Limb (tissue), 2 donors: ENCODE results near the gene ATP1B1.
A peak's percentile ranks its signal among the peaks of the same experiment; 100 is the strongest.
"Not testable (repeated sequence)": the region's sequence is repeated elsewhere in the genome, so short reads cannot be mapped to it uniquely, and the experiment has no call there.

Source experiments
- DNase-seq, 2 donors: peaks; one replicate each; pipeline ENCODE4 v3.0.0-alpha.2; 2016; ENCODE audit errors: extremely low spot score in 2 of 2

ATP1B1 gene

DNA sequence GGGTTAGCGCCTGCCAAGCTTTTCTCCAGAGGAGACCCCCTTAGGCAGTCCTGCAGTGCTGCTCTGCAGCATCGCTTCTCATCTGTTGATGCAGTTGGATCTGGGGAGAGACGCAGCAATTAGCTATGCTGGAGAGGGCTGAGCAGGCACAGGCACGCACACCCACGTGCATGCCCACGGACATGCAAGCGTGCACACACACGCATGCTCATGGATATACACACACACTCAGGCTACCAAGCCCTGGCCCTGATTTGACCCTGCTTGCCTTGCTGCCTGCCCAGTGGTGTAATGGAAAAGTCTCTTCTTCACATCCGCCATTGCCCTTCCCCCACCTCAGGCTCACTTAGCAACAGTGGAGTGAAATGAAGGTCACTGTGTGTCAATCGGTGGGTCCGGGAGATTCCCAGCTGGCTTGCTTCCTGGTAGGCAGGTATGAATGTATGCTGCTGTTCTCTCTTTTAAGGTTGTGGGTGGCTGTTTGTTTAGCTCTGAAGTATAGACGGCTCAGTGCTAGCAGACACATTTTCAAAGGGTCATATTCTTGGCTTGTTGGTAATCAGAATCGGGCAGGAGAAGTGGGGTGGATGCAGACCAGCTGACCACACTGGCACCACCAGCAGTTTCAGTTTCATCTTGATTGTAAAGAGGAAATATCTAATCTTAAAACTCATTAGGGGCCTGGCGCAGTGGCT, 9.5 kb downstream of the ATP1B1 start:
- DNase-seq, result peak in 1 of 2 donors; percentile 26

DNA sequence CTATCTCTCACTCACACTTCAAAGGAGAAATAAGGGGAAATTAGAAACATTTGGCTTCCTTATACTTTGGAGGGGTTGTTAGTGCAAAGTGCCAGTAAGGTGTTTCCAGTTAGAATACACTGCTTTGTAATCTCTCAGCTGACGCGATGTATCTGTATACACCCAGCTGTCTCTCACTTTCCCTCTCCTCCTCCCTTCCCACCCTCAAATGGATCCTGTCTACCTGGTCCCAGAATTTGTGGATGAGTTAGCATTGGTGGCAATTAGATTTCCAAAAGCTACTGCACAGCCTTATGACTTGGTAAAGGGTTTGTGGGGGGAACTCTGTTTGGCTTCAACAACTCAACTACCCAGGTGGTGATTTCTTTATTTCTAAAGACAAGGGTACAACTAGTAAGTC, 10.5 kb downstream of the ATP1B1 start:
- no peak for DNase-seq

DNA sequence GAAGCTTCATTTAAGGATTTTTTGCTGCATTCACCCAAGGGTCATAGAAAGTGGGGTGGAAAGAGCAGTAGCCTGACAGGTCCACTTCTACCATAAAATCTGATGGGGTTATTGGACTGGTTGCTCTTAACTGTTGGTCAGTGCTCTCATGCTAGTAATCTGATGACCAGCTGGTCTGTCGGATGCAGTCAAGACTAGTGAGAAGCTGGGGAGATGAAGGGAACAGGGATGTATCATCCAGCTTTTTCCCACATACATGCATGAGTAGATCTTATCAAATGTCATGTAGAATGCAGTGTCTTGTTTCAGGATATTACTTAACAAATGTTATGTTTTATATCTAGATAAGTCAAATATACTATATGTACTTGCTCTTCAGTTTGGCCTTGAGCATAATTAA, 11.1 kb downstream of the ATP1B1 start:
- DNase-seq, result no peak

DNA sequence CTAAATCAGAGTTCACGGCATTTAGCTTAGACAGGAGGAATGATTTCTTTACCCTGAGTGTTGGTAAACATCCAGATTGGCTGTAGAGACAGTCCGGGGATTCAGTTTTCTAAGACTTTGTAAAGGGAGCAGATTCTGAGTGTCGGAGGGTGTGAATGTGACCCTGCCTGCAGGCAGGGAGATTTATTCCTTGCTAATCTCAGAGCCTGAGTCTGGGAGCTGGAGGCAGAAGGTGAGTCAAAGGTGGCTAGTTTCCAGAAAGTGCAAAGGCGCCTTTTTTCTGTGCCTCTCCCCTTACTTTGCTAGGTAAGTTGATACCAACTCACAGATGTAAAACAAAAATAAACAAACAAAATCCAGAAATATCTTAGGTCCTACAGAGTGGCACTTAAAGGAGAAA, 11.7 kb downstream of the ATP1B1 start:
- no peak for DNase-seq

DNA sequence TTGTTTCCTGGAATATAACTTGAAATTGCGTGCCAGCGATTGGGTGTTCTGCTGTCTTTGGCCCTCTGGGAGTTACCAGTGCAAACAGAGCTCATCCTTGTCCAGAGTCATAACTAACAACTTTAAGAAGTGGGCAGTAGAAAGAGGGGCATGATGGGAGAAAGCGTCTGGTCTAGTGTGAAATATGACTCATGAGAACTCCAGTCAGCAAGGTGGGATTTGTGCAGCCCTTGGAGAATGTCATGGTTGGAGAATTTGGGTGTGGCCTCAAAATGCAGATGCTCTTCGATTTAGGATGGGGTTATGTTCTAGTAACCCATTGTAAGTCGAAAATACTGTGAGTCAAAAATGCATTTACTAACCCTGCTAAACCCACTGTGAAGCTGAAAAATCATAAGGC, 12.9 kb downstream of the ATP1B1 start:
- DNase-seq, result no peak

DNA sequence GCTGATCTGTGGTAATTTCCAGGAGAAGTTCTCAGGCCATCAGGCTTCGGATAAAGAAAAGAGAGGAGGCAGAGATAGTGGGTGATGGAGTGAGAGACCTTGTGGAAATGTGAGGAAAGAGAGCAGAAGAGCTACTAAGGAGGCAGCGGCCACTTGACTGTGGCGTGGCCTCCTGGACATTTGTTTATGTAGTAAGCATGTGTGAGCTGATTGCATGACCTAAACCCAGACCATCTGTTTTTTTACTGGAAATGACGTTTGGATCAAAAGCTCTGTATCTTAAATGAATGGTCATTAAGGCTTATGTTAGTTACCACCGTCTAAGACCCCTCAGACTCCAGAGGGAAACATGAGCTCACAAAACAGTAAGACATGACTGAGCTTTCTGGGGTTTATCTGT, 13.6 kb downstream of the ATP1B1 start:
- DNase-seq, result no peak

DNA sequence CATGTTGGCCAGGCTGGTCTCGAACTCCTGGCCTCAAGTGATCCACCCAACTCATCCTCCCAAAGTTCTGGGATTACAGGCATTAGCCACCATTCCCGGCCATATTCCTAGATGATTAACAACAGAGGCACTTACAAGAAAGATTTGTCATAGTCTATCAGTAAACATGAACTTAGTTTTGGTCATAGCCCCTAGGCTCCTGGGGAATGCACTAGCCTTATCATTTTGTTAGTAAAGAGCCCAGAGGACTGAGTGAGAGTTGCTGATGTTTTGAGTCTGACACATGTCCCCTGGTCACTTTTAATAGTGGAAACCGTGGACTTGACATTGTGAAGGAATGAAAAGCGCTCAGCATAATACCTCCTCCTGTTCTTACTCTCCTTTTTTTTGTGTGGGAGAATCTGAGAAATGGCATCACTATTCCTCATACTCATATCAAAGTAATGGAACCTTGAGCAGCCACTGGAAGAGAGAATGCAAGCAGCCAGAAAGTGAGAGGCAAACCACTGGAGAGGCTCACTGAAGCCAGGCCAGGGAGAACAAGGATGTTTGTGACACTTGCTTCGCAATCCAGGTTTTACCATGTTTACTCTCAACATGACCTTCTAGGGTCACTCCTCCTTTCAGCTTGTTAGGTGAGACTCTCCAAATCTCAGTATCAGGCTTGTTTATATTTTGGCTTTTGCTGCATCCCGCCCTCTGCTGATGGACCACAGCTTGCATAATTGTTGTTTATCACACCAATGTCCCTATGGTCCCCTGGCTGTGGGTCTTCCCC, 14.8 kb downstream of the ATP1B1 start:
- no peak for DNase-seq

DNA sequence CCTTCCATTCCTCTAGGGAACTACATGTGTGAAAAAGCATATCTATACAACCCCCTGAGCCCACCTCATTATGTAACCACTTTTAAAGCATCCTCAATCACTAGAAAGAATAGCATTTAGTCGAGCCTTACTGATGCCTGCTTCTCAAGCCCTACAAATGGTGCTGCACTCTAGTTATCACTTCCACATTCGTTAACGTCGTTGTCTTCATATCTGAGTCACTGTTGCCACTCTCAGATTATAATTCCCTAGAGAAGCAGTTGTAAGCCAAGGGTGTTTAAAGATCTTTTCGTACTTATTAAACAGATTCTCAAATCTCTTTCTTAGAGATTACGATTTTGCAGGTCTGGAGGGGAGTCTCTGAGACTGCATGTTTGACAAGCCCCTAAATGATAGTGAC, 16.5 kb downstream of the ATP1B1 start:
- no peak for DNase-seq

DNA sequence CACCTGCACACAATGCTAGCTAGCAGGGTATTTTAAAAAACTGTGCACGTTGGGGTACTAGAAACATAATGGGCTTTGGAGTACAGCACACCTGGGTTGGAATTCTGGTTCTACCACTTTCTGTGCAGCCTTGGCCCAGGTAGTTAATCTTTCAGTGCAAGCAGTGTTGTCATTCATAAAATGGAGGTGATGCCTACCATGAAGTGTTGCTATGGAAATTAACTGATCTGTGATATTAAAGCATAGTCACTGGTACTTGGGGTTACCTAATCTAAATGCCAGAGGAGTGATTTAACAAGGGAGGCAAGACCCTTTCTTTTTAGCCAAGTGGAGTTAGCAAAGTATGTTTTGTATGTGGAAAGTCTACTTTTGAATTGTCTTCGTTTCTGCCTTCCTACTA, 18.0 kb downstream of the ATP1B1 start:
- DNase-seq, result no peak

DNA sequence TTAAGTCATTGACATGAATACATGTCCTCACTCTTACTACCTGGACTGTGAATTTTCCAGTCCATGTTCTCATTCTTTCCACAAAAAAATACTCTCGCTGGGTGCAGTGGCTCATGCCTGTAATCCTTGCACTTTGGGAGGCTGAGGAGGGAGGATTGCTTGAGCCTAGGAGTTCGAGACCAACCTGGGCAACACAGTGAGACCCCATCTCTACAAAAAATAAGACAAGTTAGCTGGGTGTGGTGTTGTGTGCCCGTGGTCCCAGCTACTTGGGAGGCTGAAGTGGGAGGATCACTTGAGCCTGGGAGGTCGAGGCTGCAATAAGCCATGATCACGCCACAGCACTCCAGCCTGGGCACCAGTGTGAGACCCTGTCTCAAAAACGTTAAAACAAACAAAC, 19.1 kb downstream of the ATP1B1 start:
- DNase-seq, result not testable (repeated sequence)

DNA sequence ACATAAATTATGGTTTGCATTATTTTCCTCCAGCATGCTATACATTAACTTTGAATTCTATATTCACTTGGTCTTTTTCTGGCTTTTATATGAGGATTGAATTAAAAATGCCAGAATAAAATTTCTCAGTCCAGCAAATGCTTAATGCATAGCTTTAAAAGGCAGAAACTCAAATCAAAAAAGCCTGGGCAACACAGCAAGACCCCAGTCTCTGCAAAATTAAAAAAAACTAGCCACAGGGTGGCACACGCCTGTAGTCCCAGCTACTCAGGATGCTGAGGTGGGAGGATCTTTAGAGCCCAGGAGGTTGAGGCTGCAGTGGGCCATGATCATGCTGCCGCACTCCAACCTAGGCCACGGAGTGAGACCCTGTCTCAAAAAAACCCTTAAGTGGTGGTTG, 19.8 kb downstream of the ATP1B1 start:
- no peak for DNase-seq

DNA sequence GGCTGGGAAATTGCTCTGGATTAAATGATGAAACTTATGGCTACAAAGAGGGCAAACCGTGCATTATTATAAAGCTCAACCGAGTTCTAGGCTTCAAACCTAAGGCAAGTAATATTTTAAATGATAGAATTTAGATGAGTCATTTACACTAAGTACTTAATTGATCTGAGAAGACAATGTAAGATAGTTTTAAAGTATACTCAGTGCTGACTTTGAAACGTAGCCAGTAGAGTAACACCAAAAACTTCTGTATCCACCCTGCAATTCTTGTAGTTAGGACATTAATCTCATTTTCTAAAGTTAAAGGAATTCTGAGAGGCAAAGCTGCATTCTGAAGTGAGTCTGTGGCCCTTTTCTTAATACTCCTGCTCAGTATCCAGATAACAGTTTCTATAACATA, 20.8 kb downstream of the ATP1B1 start:
- DNase-seq, result no peak

DNA sequence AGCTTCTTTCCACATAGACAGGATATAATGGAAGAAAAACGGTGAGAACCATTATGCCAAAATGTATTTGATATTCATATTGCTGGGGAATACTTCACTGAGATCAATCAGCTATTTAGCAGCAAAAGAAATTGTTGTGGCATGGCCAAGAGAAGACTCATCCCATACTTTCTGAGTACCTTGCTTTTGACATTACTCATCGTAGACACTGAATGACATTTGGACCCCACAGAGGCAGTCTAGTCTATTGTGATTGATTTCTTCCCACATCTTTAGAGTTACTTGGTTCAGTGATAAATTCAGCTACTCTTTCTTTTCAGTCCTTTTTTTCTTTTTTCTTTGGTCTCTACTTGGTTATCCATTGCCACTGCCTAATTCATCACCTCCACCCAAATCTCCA, 22.1 kb downstream of the ATP1B1 start:
- DNase-seq, result no peak

DNA sequence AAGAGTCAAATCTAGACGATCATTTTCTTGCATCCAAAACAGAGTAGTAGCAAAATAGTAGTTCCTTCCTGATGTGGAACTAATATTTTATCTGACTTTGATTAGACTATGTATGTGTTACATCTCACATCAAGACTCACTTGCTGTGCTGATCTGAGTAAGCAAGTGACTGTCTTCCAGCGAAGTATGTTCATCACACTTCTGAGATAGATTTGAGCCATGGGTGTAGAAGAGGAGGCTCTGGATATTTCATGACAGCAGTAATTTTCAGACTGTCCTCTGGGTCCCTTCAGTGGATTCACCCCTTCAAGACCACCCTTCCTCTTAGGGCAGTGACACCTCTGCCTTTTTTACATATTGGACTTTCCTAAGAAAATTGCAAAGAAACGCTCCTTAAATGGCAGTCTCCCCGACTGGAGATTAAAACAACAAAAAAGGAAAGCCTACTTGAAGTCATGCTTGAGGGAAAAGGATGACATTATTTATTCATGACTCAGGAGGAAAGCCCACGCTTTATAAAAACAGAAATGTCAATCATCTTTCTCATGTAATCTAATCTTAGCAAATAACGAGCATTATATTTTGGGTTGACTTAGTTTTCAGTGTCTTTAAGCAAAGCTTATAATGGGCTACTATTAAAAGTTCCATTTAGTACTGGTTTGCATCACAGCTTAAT, 22.8 kb downstream of the ATP1B1 start:
- no peak for DNase-seq

DNA sequence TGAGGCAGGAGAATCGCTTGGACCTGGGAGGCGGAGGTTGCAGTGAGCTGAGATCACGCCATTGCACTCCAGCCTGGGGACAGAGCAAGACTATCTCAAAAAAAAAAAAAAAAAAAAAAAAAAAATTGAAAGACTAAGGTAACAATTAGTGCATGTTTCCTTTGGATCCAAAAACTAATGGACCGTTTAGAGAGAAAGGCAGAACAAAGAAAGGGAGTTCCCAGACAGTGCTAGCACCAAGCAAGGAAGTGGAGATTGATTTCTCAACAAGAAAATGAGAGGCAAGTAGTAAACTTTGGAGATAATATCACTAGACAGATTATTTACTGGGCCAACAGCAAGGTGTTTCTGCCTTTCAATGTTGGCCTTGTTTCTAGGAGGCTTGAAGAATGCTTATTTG, 24.2 kb downstream of the ATP1B1 start:
- no peak for DNase-seq

DNA sequence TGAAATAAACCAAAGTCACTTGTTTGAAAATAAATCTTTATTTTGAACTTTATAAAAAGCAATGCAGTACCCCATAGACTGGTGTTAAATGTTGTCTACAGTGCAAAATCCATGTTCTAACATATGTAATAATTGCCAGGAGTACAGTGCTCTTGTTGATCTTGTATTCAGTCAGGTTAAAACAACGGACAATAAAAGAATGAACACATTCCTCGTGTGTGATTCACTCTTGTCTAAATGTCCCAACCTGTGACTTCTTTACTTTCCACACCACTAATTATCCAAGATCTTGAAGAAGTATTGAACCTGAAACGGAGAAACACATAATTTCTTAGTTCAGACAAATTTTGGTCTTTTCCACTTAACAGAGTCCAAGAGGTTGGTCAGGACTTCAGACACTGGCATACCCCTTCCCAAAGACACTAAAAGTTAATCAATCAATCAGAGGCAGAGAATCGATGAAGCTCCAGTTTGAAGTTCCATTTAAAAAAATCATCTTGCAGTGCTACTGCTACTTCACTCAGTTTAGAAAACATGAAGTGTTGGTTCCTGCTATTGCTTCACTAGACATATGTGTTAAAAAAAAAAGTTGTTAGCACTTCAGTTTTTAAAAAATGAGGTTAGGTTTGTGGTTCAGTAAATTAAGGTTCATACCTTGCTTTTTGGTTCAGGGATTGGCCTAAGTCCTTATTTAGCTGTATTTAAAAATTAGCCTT, 26.2 kb downstream of the ATP1B1 start:
- no peak for DNase-seq

DNA sequence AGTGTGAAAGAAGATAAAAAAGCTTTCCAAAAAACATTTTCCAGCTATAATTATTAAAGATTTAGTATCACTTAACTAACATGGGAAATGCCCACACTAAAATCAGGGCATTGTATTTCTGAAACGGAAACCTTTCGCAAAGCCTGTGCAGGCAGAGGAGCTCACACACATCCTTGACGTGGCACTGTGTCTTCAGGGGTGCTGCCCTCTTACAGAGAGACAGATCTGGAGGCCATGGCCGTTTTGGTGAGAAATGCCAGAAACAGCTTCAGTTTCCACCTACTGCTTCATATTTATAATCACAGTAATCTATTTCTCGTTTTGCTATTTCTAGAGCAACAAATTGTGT, 26.7 kb downstream of the ATP1B1 start:
- no peak for DNase-seq

DNA sequence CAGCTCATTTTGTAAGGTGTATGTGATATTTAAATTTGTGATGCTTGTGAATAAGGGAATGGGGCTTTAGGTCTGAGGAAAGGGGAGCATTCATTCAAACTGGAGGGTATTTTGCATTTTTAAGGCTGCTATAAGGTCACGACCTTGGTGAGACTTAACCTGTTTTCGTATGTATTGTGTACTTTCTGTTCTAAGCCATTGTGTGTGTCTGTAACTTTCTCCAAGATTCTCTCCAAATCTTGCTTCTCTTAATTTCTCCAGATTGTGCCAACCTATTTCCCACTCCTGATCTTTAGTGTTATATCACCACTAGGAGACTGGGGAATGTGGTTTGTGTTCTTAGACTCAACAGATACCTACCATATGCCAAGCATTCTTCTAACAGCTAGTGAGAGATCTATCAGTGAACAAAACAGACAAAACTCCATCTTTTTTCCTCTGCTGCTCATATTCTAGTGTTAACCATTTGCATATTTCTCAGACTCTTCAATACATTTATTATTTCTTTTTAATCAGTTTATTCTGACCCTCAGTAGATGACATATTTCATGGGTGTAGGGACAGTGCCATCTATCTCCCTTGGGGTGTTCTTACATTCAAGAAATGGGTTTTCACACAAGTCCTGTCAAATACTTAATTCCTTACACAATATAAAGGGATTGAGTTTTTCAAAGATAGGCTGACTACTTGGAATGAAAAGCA, 27.5 kb downstream of the ATP1B1 start:
- no peak for DNase-seq

DNA sequence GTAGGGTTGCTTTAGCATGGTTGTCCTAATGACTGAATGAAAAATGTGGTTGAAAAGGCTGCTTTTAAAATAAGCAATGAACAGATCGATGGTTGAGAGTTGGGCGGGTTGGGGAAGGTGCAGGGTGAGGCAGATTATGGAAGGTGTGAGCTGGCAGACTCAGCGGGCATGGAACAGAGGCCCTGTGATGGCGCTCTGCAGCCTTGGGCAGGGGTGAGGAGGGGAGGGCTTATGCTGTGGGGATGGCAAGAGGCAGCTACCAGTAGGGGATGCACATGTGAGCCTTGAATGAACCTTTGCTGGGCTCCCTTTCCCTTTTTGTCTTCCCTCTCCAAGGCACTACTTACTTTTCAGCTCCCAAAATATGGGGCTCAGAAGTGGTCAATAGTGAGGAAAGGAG, 30.9 kb downstream of the ATP1B1 start:
- no peak for DNase-seq

DNA sequence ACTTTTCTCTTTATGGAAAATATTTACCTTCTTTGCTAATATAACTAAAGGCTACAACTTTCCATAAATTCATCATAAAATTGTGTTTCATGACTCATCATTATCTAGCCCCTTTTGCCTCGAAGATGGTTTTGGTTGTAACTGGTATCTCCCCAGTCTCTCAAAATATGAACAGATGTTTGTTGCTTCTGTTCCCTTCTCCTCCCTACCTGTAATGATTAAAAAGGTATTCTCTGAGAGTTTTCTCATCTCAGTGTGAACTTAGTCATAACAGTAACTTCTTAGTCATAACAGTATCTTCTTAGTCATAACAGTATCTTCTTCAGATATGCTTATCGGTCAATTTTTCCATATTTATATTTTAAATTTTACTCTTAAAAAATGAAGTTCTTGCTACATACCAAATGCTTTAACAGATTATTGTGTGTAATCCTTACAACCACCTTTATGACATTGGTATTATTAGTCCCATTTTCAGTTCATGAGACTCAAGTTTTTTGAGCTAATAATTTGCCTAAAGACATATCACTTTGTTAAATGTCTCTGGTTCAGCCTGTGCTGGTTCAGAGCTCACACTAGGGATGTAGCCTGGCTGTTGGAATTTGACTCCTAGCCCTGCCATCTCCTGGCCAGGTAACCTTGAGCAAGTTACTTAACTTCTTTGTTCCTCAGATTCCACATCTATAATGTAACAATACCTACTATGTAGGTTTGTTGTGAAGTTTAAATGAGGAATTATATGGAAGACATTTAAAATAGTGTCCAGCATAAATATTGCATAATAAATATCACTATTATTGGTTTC, 32.6 kb downstream of the ATP1B1 start:
- DNase-seq, result no peak

DNA sequence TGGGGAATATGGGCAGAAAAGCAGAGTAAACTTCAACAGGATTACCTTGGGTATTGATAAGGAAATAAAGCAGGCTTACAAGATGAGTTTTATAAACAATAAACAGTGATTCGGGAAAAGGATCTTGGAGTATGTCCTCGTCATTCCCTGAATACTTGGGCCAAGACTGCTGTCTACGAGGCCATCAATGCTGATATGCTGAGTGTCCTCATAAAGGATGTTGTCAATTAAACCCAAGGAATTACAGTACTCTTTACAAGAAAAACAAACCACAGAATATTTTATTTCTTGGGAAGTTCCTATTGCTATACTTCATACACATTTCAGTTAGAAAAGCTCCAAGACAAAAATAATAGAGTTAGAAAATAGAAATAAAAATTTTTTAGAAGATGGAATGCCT, 34.9 kb downstream of the ATP1B1 start:
- no peak for DNase-seq
